ENCODE results near the gene TMEM115. TPM values are rescaled to one million over a fixed set of nuclear protein-coding genes. Genes with fewer than 3 reads are reported as not detected.

Gene TMEM115
- total RNA-seq, 1 donor from 2014 or later = 42.7 TPM

DNA sequence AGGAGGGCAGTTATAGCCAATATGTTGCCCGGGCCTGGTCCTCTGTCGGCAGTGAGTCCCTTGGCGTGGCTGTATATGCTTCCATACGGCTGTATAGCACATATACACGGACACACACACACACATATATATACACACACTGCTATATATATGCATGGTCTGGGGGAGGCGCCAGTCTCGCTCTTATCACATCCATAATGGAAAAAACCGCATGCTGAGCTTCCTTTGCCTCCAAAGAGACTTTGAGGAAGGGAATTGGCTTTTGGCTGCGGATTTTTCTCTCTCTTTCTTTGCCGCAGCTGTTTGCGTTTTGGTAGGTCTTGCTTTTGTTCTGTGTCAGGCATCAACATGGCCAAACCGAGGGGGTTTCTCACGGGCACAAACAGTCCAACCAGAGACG, 11.3 kb upstream of the TMEM115 start:
- Mint-ChIP-seq H3K36me3 (no peaks in the 10 kb centered on the region), H3K9me3 (no peaks in the 10 kb centered on the region), H3K27ac (peak overlapping the region; percentile 53), H3K27me3 (no peaks in the 10 kb centered on the region), H3K4me1 (ENCODE audit: unreplicated experiment) (peaks cover 12% of the 10 kb centered on the region), H3K4me3 (no peak overlapping the region)
- TF ChIP-seq CTCF (conservative IDR thresholded peaks at IDR 0.05) = peak; percentile 55
- no peak for DNase-seq (ENCODE audit: extremely low spot score, unreplicated experiment)

GRCh38 chr3:50369012-50369670, 9.8 kb upstream of the TMEM115 start:
- Mint-ChIP-seq H3K4me1 (ENCODE audit: unreplicated experiment) (peaks cover 12% of the 10 kb centered on the region), H3K27me3 (no peaks in the 10 kb centered on the region), H3K36me3 (no peaks in the 10 kb centered on the region), H3K9me3 (no peaks in the 10 kb centered on the region), H3K4me3 (no peak overlapping the region), H3K27ac (no peak overlapping the region)
- no peak for DNase-seq (ENCODE audit: extremely low spot score, unreplicated experiment)
- no peak for TF ChIP-seq CTCF (conservative IDR thresholded peaks at IDR 0.05)

- Mint-ChIP-seq H3K4me1 (ENCODE audit: unreplicated experiment) (peaks cover 4% of the 10 kb centered on the region), H3K4me3 (peak overlapping the region; percentile 85), H3K36me3 (no peaks in the 10 kb centered on the region), H3K9me3 (no peaks in the 10 kb centered on the region), H3K27me3 (no peaks in the 10 kb centered on the region), H3K27ac (no peak overlapping the region)
- no peak for DNase-seq (ENCODE audit: extremely low spot score, unreplicated experiment)
- no peak for TF ChIP-seq CTCF (conservative IDR thresholded peaks at IDR 0.05)
Measured at GRCh38 chr3:50365842-50366220, 6.5 kb upstream of the TMEM115 start.

DNA sequence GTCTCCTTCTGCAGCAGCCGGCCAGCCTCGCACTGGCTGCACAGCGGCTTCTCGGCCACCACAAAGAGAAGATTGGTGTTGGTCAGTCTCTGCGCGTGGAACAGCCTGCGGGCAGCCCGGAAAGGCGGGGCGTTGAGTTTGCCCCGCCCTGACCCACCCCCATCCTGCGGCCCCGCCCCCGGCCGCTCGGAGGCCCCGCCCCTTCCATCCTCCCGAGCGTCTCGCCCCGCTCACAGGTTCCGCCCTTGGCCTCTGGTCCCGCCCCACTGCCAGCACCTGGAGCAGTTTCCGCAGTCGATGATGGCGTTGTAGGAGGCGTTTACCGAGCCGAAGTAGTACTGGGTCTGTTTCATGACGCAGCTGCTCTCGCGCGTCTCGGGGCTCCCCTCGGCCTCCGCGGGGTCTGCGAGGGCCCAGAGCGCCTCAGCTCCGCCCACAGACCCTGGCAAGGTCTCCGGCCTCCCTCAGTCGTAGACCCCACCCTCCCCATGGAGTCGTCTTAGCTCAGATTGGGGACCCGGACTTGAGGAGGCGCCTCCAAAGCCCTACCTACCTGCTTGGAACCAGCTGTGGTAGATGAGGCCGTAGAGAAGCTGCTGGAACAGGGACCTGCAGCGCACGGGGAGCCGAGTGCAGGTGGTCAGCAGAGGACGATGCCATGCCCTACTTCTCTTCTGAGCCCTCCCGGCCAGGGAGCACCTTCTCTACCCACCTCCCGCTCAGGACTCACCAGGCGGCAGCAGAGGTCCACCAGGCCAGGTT, 5.9 kb upstream of the TMEM115 start:
- Mint-ChIP-seq H3K36me3 (no peaks in the 10 kb centered on the region), H3K4me3 (peak overlapping the region; percentile 85), H3K4me1 (ENCODE audit: unreplicated experiment) (no peaks in the 10 kb centered on the region), H3K9me3 (no peaks in the 10 kb centered on the region), H3K27me3 (no peaks in the 10 kb centered on the region), H3K27ac (peak overlapping the region; percentile 50)
- peak; percentile 86 for DNase-seq (ENCODE audit: extremely low spot score, unreplicated experiment)
- no peak for TF ChIP-seq CTCF (conservative IDR thresholded peaks at IDR 0.05)

DNA sequence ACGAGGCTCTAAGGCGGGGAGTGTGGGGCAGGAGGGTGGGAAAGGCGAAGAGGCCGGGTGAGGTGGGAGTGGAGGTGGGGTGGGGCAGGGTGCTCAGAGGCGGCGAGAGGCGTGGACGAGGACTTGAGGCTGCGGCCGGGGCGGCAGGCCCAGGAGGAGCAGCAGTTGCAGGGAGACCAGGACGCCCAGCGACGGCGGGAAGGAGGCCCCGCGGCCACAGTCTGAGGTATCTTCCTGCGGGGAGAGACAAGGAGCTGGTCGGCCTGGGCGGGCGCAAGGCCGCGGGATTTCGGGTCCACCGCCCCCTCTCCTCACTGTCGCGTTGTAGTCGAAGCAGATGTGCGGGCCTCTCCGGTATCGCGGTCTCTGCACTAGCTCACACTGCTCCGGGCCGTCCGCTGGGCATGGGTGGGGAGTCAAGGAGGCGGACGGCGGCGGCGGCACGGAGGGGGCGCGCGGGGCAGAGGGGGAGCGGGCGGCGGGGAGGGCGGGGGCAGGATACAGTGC, 5.3 kb upstream of the TMEM115 start:
- Mint-ChIP-seq H3K4me3 (peak overlapping the region; percentile 85), H3K36me3 (no peaks in the 10 kb centered on the region), H3K9me3 (no peaks in the 10 kb centered on the region), H3K27ac (peak overlapping the region; percentile 50), H3K4me1 (ENCODE audit: unreplicated experiment) (peaks cover 3% of the 10 kb centered on the region), H3K27me3 (no peaks in the 10 kb centered on the region)
- DNase-seq (ENCODE audit: extremely low spot score, unreplicated experiment) = no peak
- no peak for TF ChIP-seq CTCF (conservative IDR thresholded peaks at IDR 0.05)
